UCSD-AML1 (cell line): ENCODE data around the gene YTHDC1.
"Not testable (repeated sequence)": the region's sequence is repeated elsewhere in the genome, so short reads cannot be mapped to it uniquely, and the experiment has no call there.

Experiments
- DNase-seq: peaks from one replicate; lab custom pipeline; 2025; ENCODE audit not compliant: unreplicated experiment; lab: John Stamatoyannopoulos, UW

YTHDC1 gene

GRCh38 chr4:68349649-68350360 is at the start of gene YTHDC1:
YTHDC1 (minus strand) TSS chr4:68350090; CDS start chr4:68349753, 337 bp downstream.
- DNase-seq: peak; percentile 95

- no peak for DNase-seq
Measured at GRCh38 chr4:68399306-68399705, 49.4 kb upstream of the YTHDC1 start.

- DNase-seq: no peak
Measured at GRCh38 chr4:68396756-68397155, 46.9 kb upstream of the YTHDC1 start.

- no peak for DNase-seq
Measured at GRCh38 chr4:68391436-68391835, 41.5 kb upstream of the YTHDC1 start.

GRCh38 chr4:68390205-68390935 is 40.5 kb upstream of the YTHDC1 start:
- DNase-seq: no peak

- not testable (repeated sequence) for DNase-seq
Measured at GRCh38 chr4:68389386-68389913, 39.6 kb upstream of the YTHDC1 start.

- no peak for DNase-seq
Measured at GRCh38 chr4:68388347-68388865, 38.5 kb upstream of the YTHDC1 start.

- no peak for DNase-seq
Measured at GRCh38 chr4:68385267-68385666, 35.4 kb upstream of the YTHDC1 start.

GRCh38 chr4:68383115-68383514 is 33.2 kb upstream of the YTHDC1 start:
- DNase-seq: no peak

GRCh38 chr4:68378226-68378625 is 28.3 kb upstream of the YTHDC1 start:
- no peak for DNase-seq

GRCh38 chr4:68375667-68376559 is 26.0 kb upstream of the YTHDC1 start:
- DNase-seq: peak; percentile 33

GRCh38 chr4:68373513-68373912 is 23.6 kb upstream of the YTHDC1 start:
- no peak for DNase-seq

GRCh38 chr4:68372588-68372987 is 22.7 kb upstream of the YTHDC1 start:
- no peak for DNase-seq

- DNase-seq: no peak
Measured at GRCh38 chr4:68369142-68369805, 19.4 kb upstream of the YTHDC1 start.

- DNase-seq: no peak
Measured at GRCh38 chr4:68368691-68369131, 18.8 kb upstream of the YTHDC1 start.

- no peak for DNase-seq
Measured at GRCh38 chr4:68367835-68368234, 17.9 kb upstream of the YTHDC1 start.

GRCh38 chr4:68366600-68366999 is 16.7 kb upstream of the YTHDC1 start:
- no peak for DNase-seq

- DNase-seq: no peak
Measured at GRCh38 chr4:68365068-68365467, 15.2 kb upstream of the YTHDC1 start.

- DNase-seq: no peak
Measured at GRCh38 chr4:68361146-68361589, 11.3 kb upstream of the YTHDC1 start.

- no peak for DNase-seq
Measured at GRCh38 chr4:68360231-68360968, 10.5 kb upstream of the YTHDC1 start.
